SK-N-SH treated with all-trans-retinoic acid at 6 μM for 48 hours (cell line): Measurements from ENCODE around the gene TMEM190.

Experiments
- ATAC-seq: fragments of 200-7000 bp; cut with Tn5 transposase; 3 replicates; pipeline ENCODE4 v1.9.1; 2020; ENCODE audit warnings: mild to moderate bottlenecking, moderate library complexity
- ARNTL ChIP-seq: fragments of 450-650 bp; formaldehyde crosslinking; IDR thresholded peaks from 2 replicates; pipeline ENCODE4 v1.5.0; 2020; ENCODE audit warnings: low read depth, mild to moderate bottlenecking, moderate library complexity, borderline replicate concordance
- BACH2 ChIP-seq: fragments of 250-450 bp; sonication (Bioruptor Pico); IDR thresholded peaks from 2 replicates; pipeline ENCODE4 v1.9.0; 2021; ENCODE audit warnings: mild to moderate bottlenecking, borderline replicate concordance
- ISL1 ChIP-seq: fragments of 250-450 bp; sonication (Bioruptor Pico); IDR thresholded peaks from 2 replicates; pipeline ENCODE4 v2.1.2; 2022; ENCODE audit warnings: mild to moderate bottlenecking, moderate library complexity
- PPARA ChIP-seq: fragments of 250-450 bp; sonication (Bioruptor Pico); IDR thresholded peaks from 2 replicates; pipeline ENCODE4 v1.5.0; 2020; ENCODE audit warnings: mild to moderate bottlenecking, borderline replicate concordance
- RARB ChIP-seq: fragments of 250-450 bp; sonication (Bioruptor Pico); IDR thresholded peaks from 2 replicates; pipeline ENCODE4 v1.8.0; 2021; ENCODE audit warnings: mild to moderate bottlenecking, moderate library complexity
- TCF4 ChIP-seq: fragments of 250-450 bp; sonication (Bioruptor Pico); IDR thresholded peaks from 2 replicates; pipeline ENCODE4 v1.8.0; 2021; ENCODE audit warnings: mild to moderate bottlenecking, moderate library complexity, borderline replicate concordance
- TOX ChIP-seq: fragments of 250-450 bp; sonication (Bioruptor Pico); IDR thresholded peaks from 2 replicates; pipeline ENCODE4 v1.8.0; 2021; ENCODE audit warnings: mild to moderate bottlenecking, moderate library complexity, borderline replicate concordance
- ZC3H10 ChIP-seq: fragments of 250-450 bp; sonication (Bioruptor Pico); IDR thresholded peaks from 2 replicates; pipeline ENCODE4 v1.5.1; 2021; ENCODE audit warnings: mild to moderate bottlenecking, moderate library complexity
- ZFP3 ChIP-seq: fragments of 250-450 bp; sonication (Bioruptor Pico); IDR thresholded peaks from 2 replicates; pipeline ENCODE4 v1.5.0; 2020; ENCODE audit warnings: mild to moderate bottlenecking, moderate library complexity
- ZFP30 ChIP-seq: fragments of 450-650 bp; formaldehyde crosslinking; IDR thresholded peaks from 2 replicates; pipeline ENCODE4 v1.5.0; 2022; ENCODE audit warnings: mild to moderate bottlenecking, moderate library complexity
- ZNF565 ChIP-seq: fragments of 450-650 bp; formaldehyde crosslinking; conservative IDR thresholded peaks from 2 replicates; pipeline ENCODE4 v1.5.0; 2020; ENCODE audit warnings: low read depth, mild to moderate bottlenecking, moderate library complexity
- ZNF70 ChIP-seq: fragments of 450-650 bp; formaldehyde crosslinking; IDR thresholded peaks from 2 replicates; pipeline ENCODE4 v1.5.0; 2020; ENCODE audit warnings: mild to moderate bottlenecking, moderate library complexity
- ZNF8 ChIP-seq: fragments of 450-650 bp; formaldehyde crosslinking; IDR thresholded peaks from 2 replicates; pipeline ENCODE4 v1.5.0; 2020; ENCODE audit warnings: mild to moderate bottlenecking, moderate library complexity
- TF ChIP-seq, protein P1 (sequence below): fragments of 250-450 bp; sonication (Bioruptor Pico); IDR thresholded peaks from 2 replicates; pipeline ENCODE4 v1.5.1; 2021; ENCODE audit warnings: mild to moderate bottlenecking, moderate library complexity
- TF ChIP-seq, protein P2 (sequence below): fragments of 250-450 bp; sonication (Bioruptor Pico); IDR thresholded peaks from 2 replicates; pipeline ENCODE4 v1.8.0; 2020; ENCODE audit warnings: mild to moderate bottlenecking, moderate library complexity, borderline replicate concordance
- TF ChIP-seq, protein P3 (sequence below): fragments of 250-450 bp; sonication (Bioruptor Pico); IDR thresholded peaks from 2 replicates; pipeline ENCODE4 v1.8.0; 2021; ENCODE audit warnings: low read depth, mild to moderate bottlenecking, moderate library complexity, borderline replicate concordance
- TF ChIP-seq, protein P4 (sequence below): fragments of 250-450 bp; sonication (Bioruptor Pico); IDR thresholded peaks from 2 replicates; pipeline ENCODE4 v1.5.1; 2020; ENCODE audit warnings: low read depth, mild to moderate bottlenecking, moderate library complexity

TMEM190 gene

DNA sequence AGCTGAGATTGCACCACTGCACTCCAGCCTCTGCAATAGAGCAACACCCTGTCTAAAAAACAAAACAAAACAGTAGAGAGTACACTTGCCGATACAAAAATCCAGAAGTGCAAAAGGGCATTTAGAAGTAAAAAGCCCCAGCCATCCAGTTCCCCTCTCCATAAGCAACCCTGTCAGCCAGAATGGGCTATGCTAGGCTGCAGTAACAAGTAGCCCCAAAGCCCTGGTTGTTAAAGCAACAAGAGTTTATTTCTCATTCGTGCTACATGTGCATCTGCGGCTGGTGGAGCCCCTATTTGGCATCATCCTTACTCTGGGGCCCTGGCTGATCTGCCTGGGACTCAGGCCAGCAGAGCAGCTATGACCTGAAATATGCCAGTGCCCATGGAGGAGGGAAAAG lies 47.9 kb downstream of the TMEM190 start:
- ATAC-seq: no peak
- TF ChIP-seq TOX (CRISPR knock-in tag): no peak
- TF ChIP-seq, protein P1, sequence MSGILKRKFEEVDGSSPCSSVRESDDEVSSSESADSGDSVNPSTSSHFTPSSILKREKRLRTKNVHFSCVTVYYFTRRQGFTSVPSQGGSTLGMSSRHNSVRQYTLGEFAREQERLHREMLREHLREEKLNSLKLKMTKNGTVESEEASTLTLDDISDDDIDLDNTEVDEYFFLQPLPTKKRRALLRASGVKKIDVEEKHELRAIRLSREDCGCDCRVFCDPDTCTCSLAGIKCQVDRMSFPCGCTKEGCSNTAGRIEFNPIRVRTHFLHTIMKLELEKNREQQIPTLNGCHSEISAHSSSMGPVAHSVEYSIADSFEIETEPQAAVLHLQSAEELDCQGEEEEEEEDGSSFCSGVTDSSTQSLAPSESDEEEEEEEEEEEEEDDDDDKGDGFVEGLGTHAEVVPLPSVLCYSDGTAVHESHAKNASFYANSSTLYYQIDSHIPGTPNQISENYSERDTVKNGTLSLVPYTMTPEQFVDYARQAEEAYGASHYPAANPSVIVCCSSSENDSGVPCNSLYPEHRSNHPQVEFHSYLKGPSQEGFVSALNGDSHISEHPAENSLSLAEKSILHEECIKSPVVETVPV: no peak
- TF ChIP-seq ARNTL (CRISPR knock-in tag): no peak
- no peak for TF ChIP-seq ZFP3 (CRISPR knock-in tag)
- TF ChIP-seq ZNF8 (CRISPR knock-in tag): no peak
- TF ChIP-seq, protein P2, sequence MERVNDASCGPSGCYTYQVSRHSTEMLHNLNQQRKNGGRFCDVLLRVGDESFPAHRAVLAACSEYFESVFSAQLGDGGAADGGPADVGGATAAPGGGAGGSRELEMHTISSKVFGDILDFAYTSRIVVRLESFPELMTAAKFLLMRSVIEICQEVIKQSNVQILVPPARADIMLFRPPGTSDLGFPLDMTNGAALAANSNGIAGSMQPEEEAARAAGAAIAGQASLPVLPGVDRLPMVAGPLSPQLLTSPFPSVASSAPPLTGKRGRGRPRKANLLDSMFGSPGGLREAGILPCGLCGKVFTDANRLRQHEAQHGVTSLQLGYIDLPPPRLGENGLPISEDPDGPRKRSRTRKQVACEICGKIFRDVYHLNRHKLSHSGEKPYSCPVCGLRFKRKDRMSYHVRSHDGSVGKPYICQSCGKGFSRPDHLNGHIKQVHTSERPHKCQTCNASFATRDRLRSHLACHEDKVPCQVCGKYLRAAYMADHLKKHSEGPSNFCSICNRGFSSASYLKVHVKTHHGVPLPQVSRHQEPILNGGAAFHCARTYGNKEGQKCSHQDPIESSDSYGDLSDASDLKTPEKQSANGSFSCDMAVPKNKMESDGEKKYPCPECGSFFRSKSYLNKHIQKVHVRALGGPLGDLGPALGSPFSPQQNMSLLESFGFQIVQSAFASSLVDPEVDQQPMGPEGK (CRISPR knock-in tag): no peak
- no peak for TF ChIP-seq ZC3H10 (CRISPR knock-in tag)
- TF ChIP-seq RARB (CRISPR knock-in tag): no peak
- TF ChIP-seq, protein P3, sequence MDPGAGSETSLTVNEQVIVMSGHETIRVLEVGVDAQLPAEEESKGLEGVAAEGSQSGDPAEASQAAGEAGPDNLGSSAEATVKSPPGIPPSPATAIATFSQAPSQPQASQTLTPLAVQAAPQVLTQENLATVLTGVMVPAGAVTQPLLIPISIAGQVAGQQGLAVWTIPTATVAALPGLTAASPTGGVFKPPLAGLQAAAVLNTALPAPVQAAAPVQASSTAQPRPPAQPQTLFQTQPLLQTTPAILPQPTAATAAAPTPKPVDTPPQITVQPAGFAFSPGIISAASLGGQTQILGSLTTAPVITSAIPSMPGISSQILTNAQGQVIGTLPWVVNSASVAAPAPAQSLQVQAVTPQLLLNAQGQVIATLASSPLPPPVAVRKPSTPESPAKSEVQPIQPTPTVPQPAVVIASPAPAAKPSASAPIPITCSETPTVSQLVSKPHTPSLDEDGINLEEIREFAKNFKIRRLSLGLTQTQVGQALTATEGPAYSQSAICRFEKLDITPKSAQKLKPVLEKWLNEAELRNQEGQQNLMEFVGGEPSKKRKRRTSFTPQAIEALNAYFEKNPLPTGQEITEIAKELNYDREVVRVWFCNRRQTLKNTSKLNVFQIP (CRISPR knock-in tag): no peak
- no peak for TF ChIP-seq BACH2 (CRISPR knock-in tag)
- no peak for TF ChIP-seq TCF4 (CRISPR knock-in tag)
- TF ChIP-seq ZNF565 (CRISPR knock-in tag): no peak
- no peak for TF ChIP-seq PPARA (CRISPR knock-in tag)
- no peak for TF ChIP-seq ZFP30
- TF ChIP-seq ZNF70: no peak
- TF ChIP-seq, protein P4, sequence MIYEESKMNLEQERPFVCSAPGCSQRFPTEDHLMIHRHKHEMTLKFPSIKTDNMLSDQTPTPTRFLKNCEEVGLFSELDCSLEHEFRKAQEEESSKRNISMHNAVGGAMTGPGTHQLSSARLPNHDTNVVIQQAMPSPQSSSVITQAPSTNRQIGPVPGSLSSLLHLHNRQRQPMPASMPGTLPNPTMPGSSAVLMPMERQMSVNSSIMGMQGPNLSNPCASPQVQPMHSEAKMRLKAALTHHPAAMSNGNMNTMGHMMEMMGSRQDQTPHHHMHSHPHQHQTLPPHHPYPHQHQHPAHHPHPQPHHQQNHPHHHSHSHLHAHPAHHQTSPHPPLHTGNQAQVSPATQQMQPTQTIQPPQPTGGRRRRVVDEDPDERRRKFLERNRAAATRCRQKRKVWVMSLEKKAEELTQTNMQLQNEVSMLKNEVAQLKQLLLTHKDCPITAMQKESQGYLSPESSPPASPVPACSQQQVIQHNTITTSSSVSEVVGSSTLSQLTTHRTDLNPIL (CRISPR knock-in tag): no peak

DNA sequence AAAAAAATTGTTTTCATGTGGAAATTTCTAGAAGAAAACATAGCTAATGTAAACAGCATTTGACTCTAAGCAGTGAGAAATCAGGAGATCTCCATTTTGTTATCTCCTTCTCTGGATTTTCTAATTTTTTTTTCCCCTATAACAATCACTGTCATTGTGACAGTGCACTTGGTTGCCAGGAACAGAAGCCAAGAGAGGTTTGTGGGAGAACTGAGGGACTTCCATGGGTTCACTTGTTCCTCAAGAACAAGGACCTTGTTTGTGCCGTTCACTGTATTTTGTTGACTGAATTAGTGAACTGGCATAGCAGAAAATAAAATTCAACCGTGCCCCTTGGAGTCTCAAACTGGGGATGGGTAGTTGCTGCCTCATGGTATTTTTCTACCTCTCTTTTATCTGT lies 49.4 kb downstream of the TMEM190 start:
- no peak for TF ChIP-seq ZFP3 (CRISPR knock-in tag)
- TF ChIP-seq PPARA (CRISPR knock-in tag): no peak
- no peak for TF ChIP-seq ISL1 (CRISPR knock-in tag)
- TF ChIP-seq, all 23 proteins: peak for 0
- no peak for ATAC-seq
